ENCODE data around the gene DOCK9.
"Not testable (repeated sequence)": the region's sequence is repeated elsewhere in the genome, so short reads cannot be mapped to it uniquely, and the experiment has no call there.

Gene DOCK9

GRCh38 chr13:98761126-98761985 is 216.5 kb downstream of the DOCK9 start:
- DNase-seq = peak; percentile 17 to 52 (median 30)

- no peak for DNase-seq
Observed at GRCh38 chr13:98755729-98756128, 222.1 kb downstream of the DOCK9 start.

- no peak for DNase-seq
Observed at GRCh38 chr13:98755116-98755515, 222.7 kb downstream of the DOCK9 start.

- DNase-seq = not testable (repeated sequence)
Observed at GRCh38 chr13:98754468-98754867, 223.4 kb downstream of the DOCK9 start.

- no peak for DNase-seq
Observed at GRCh38 chr13:98752467-98753290, 225.2 kb downstream of the DOCK9 start, which contains the start of gene SLC15A1. Gene SLC15A1 (minus strand): TSS chr13:98752672. CDS start chr13:98752598, 74 bp downstream.

GRCh38 chr13:98751861-98752466 is 225.9 kb downstream of the DOCK9 start:
- DNase-seq = no peak

GRCh38 chr13:98751367-98751782 is 226.5 kb downstream of the DOCK9 start:
- no peak for DNase-seq

GRCh38 chr13:98749501-98749900 is 228.4 kb downstream of the DOCK9 start:
- DNase-seq = no peak

- DNase-seq = no peak
Observed at GRCh38 chr13:98746968-98747367, 230.9 kb downstream of the DOCK9 start.
